Measurements from ENCODE around the gene DCC.

DCC gene

DNA sequence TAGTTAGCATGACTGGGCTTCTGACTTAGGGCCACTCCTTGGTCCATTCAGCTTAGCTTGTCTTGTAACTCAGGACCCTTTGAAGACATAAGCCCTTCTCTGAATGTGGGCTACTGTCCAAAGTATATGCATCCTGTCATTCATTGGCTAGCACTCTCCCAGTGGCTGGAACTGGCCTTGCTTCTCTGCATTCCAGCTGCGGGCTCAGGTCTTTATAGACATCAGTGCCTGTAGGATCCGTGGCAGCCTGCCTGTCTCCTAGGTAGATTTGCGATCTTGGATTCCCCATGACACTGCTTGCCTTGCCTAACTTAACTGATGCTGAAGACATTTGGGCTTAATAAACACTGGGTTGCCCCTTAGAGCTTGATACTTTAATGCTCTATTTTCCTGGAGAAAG lies 170.1 kb downstream of the DCC start:
- TF ChIP-seq, protein P1, sequence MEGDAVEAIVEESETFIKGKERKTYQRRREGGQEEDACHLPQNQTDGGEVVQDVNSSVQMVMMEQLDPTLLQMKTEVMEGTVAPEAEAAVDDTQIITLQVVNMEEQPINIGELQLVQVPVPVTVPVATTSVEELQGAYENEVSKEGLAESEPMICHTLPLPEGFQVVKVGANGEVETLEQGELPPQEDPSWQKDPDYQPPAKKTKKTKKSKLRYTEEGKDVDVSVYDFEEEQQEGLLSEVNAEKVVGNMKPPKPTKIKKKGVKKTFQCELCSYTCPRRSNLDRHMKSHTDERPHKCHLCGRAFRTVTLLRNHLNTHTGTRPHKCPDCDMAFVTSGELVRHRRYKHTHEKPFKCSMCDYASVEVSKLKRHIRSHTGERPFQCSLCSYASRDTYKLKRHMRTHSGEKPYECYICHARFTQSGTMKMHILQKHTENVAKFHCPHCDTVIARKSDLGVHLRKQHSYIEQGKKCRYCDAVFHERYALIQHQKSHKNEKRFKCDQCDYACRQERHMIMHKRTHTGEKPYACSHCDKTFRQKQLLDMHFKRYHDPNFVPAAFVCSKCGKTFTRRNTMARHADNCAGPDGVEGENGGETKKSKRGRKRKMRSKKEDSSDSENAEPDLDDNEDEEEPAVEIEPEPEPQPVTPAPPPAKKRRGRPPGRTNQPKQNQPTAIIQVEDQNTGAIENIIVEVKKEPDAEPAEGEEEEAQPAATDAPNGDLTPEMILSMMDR (IDR thresholded peaks at IDR 0.05; ENCODE audit: control insufficient read depth, extremely low read depth, insufficient read depth): no peak
- no peak overlapping the region for H3K4me3 ChIP-seq (ENCODE audit: low read depth, low read length)
- DNase-seq (ENCODE audit: low read depth): no peak

DNA sequence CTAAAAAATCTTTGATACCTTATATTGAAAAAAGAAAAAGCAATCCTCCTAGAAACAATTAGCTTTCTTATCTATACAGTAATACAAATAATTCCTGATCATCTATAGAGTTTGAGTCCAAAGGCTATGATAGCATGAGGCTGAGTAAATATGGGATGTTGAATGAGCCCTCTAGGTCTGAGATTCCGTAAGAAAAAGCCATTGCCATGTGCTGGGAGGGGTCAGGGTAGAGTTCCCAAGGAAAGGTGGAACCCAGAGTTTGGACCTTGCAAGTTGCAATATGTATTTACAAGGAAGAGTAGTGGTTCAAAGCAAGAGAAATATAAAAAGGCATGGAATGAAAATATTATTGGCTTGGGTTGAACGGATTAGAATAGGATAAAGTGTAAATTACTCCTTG lies 178.1 kb downstream of the DCC start:
- no peak for DNase-seq (ENCODE audit: low read depth)
- TF ChIP-seq, protein P1 (IDR thresholded peaks at IDR 0.05; ENCODE audit: control insufficient read depth, extremely low read depth, insufficient read depth): no peak
- H3K4me3 ChIP-seq (ENCODE audit: low read depth, low read length): no peak overlapping the region

DNA sequence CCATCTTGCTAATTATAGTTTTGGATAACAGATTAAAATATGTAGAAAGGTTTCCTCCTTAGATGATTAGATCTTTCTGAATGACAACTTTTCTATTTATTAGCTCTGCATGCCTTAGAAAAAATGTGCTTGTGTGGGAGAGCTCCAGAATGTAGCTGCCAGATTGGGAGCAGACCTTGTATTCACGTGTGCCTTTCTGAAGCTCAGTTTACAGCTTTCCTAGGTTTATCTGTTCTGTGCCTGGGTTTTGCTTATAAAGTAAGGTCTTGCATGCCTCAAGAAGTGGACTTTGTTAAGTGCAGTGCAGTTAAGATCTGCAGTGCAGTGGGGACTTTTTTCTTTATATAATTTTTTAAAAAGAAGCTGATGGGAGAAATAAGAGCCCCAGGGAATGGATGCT lies 179.0 kb downstream of the DCC start:
- no peak for DNase-seq (ENCODE audit: low read depth)
- no peak overlapping the region for H3K4me3 ChIP-seq (ENCODE audit: low read depth, low read length)
- TF ChIP-seq, protein P1 (IDR thresholded peaks at IDR 0.05; ENCODE audit: control insufficient read depth, extremely low read depth, insufficient read depth): no peak

DNA sequence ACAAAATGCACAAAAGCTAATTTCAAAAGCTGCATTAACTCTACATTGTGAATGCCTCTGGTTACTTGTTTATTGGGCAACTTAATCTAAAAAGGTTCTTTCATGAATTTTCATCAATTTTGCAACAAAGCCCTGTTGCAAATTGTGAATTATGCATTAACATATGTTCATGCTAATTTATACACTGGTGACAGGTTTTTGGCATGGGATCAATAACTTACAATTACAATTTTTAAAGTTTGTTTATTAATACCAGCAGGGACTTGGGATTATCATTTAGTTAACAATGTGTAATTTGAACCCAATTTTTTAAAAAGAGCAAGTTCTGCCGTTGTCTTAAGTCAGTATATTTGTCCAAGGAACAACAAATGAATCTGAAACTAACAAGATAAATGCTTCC lies 183.6 kb downstream of the DCC start:
- no peak overlapping the region for H3K4me3 ChIP-seq (ENCODE audit: low read depth, low read length)
- DNase-seq (ENCODE audit: low read depth): no peak
- TF ChIP-seq, protein P1 (IDR thresholded peaks at IDR 0.05; ENCODE audit: control insufficient read depth, extremely low read depth, insufficient read depth): no peak

DNA sequence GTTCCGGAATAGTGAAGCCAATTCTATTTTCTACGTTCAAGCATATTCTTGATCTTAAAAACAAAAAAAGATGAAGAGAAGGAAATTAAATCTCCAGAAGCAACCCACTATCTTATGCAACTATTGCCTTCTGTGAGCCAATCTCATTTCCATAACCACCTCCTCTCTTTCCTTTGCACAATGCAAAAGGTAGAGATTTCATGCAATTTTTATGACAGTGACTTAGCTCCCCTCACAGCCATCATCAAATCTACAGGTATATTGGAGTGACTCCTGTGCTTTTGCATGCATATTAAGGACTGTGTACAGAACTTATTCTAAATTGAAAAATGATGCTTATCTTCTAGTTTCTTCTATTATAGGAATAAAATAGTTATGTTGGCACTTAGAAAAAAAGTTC lies 191.8 kb downstream of the DCC start:
- TF ChIP-seq, protein P1 (IDR thresholded peaks at IDR 0.05; ENCODE audit: control insufficient read depth, extremely low read depth, insufficient read depth): no peak
- DNase-seq (ENCODE audit: low read depth): no peak
- H3K4me3 ChIP-seq (ENCODE audit: low read depth, low read length): no peak overlapping the region

DNA sequence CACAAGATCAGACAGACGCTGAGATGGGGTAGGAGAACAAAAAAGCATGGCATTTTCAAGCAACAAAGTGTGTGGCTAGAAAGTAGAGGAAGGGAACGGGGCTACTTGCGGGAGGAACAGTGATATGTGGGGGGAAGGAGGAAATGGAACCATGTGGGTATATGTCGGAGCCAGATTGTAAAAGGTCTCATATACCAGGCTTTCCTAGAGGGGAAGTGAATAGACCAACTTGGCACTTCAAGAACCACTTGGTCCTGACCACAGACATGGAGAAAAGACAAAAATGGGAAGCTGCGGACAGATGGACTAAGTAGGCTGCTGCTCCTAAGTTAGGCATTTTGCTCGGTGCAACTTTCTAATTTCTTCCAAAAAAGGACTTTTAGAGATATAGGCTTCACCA lies 196.0 kb downstream of the DCC start:
- no peak for DNase-seq (ENCODE audit: low read depth)
- TF ChIP-seq, protein P1 (IDR thresholded peaks at IDR 0.05; ENCODE audit: control insufficient read depth, extremely low read depth, insufficient read depth): no peak
- no peak overlapping the region for H3K4me3 ChIP-seq (ENCODE audit: low read depth, low read length)

DNA sequence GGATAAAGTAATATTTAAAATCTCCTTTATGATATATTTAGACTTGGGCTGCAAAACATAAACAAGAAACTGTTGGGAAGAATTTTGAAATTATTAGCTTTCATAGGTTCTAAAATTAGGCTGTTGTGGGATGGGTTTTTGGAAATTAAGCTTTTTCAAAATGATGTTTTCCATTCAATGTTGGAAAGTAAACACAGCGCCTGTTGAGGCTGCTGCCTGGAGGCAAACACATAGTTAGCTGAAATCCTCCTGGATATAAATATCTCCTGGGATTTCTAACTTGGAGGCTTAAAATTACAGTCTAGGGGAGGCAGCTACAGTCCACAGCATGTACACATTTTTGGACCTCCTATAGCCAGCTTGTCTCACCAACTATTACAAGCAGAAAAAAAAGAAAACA lies 197.3 kb downstream of the DCC start:
- no peak for DNase-seq (ENCODE audit: low read depth)
- TF ChIP-seq, protein P1 (IDR thresholded peaks at IDR 0.05; ENCODE audit: control insufficient read depth, extremely low read depth, insufficient read depth): no peak
- H3K4me3 ChIP-seq (ENCODE audit: low read depth, low read length): no peak overlapping the region
